ENCODE results near the gene AMT.

Gene AMT

DNA sequence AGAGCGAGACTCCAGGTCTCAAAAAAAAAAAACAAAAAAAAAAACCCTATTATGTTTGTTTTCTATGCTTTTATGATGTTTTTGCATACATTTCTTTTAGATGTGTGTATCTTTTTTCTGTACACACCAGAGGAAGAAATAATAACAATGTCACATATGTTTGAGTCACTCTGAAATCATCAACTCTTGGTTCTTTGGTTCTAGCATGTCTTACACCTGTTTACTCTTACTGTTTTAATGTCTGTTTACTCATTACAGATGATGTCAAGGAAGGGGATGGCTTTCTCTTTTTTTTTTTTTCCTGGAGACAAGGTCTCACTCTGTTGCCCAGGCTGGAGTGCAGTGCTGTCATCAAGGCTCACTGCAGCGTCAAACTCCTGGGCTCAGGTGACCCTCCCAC, 34.6 kb downstream of the AMT start:
- DNase-seq = no peak

- DNase-seq = no peak
These were observed 36.1 kb downstream of the AMT start for GRCh38 chr3:49386056-49386756.

- DNase-seq = no peak
These were observed 36.7 kb downstream of the AMT start for GRCh38 chr3:49385617-49386016.

DNA sequence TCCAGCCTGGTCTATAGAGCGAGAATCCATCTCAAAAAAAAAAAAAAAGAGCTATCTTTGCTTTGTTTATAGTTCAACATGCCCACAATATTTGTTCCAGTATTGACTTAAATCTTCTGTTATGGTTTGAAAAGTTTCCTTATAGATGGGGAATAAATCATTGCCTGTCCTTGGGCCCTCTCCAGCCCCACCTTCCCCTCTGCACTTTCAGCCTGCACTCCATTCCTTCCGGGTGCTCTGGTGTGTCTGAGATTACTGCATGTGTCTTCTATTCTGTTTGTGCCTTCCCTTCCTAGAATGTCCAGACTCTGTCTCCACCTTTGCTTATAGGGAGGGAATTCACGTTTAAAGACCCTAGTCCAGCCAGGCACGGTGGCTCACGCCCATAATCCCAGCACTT, 38.9 kb downstream of the AMT start:
- DNase-seq = no peak

- no peak for DNase-seq
These were observed 43.9 kb downstream of the AMT start for GRCh38 chr3:49378249-49378895.

GRCh38 chr3:49377483-49377882, 44.8 kb downstream of the AMT start:
- DNase-seq = no peak

GRCh38 chr3:49371946-49372345, 50.3 kb downstream of the AMT start:
- no peak for DNase-seq

DNA sequence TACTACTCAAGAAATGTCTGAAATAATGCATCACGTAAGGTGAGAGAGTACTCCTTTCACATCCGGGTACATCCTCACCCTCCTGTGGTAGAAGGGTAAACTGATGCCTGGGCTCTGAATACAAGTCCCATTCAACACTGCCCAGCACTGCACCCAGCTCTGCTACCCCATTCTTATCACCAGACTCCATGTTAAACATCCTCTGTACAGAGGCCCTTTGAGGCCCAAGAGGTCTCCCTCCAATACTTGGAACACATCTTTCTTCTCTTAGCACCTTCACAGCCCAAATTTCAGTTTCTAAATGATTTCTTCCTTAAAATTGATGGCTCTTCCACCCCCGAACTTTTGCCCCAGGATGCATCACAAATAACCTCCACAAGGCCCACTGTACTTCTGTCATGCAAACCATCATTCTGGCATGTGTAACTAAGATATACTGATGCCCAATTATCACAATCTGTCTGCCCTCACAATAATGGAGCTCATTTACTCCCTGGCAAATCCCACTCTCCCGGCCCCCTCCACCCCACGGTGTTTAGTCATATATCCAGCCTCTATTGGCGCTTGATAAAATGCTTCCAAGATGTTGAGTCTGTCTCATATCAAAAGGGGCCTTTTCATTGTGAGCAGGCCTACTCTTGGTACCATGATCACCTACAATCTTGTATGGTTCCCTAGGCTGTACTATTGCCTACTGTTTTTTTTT, 51.5 kb downstream of the AMT start:
- DNase-seq = no peak
